GOT3 (cell line): ENCODE results near the gene CFAP157.

Experiments used
- DNase-seq: peaks from one replicate; lab custom pipeline; 2025; ENCODE audit warnings: mixed read lengths; lab: John Stamatoyannopoulos, UW

Gene CFAP157

GRCh38 chr9:127715470-127716337 lies 8.9 kb downstream of the CFAP157 start, which contains the start of the genes PTRH1 and TTC16:
PTRH1 (minus strand) TSS chr9:127715663; CDS start chr9:127715639, 24 bp downstream.
TTC16 (plus strand) TSS chr9:127716079; CDS start chr9:127716146, 67 bp downstream.
- peak; percentile 65 for DNase-seq

- no peak for DNase-seq
These were observed 9.6 kb downstream of the CFAP157 start for GRCh38 chr9:127716412-127716811.

DNA sequence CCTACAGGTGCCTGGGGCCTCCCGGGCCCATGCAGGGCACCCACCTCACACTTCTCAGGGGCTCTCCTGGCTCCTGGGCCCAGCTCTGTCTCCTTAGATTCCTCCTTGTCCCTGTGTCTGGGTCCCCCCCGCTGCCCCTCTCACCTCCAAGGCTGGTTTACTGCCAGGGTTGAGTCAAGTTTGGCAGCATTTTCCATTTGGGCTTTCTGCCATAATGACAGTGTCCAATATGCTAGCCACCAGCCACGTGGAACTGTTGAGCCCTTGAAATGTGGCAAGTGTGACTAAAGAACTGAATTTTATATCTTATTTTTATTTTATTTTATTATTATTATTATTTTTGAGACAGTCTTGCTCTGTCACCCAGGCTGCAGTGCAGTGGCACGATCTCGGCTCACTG lies 11.0 kb downstream of the CFAP157 start:
- no peak for DNase-seq

GRCh38 chr9:127720031-127720864 lies 13.5 kb downstream of the CFAP157 start:
- DNase-seq, result no peak

DNA sequence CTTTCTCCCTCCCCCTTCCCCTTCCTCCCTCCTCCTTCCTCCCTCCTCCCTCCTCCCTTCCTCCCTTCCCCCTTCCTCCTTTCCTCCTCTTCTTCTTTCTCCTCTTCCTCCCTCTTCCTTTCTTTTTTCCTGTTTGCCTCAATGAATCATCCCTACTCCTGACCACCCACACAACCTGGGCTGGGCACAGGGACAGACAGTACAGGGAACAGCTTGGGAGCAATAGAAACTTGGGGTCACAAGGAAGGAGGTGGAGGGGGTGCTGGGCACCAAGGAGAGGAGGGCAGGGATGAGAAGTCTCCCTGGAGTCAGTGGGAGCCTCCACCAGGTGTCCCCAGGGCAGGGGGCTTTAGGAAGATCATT lies 14.1 kb downstream of the CFAP157 start:
- no peak for DNase-seq

DNA sequence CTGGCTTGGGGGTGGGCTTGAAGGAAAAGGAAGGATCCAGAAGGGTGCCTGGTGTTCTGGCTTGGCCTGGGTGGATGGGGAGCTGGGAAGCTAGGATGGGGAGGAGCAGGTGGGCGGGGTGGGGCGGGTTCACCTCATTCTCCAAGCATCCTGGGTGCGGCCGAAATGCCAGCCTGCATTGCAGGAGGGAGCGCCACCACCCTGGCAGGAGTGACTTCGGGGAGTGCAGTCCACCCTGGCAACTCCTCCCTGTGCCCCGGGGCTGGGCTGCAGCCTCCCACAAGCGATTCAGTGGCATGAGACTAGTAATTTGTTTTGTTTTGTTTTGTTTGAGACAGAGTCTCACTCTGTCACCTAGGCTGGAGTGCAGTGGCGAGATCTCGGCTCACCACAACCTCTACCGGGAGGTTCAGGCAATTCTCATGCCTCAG lies 14.6 kb downstream of the CFAP157 start:
- no peak for DNase-seq

- DNase-seq, result no peak
These were observed 15.4 kb downstream of the CFAP157 start for GRCh38 chr9:127722055-127722745.

GRCh38 chr9:127723013-127723412 lies 16.2 kb downstream of the CFAP157 start:
- DNase-seq, result no peak

DNA sequence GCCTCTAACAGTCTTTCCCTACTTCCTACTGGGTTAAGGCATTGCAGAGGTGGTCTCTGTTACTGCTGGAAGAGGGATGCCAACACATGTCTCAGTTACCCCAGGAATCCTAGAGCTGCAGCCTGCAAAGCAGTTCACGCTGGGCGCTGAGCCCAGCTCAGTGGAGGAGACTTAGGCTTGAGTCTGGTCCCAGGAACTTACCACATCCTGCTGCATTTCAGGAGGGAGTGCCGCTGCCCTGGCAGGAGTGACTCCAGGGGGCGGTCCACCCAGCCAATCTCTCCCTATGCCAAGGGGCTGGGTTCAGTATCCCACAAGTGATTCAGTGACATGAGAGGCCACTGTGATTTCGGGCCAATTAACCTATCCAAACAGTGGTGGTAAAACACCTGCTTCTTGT lies 16.7 kb downstream of the CFAP157 start:
- no peak for DNase-seq

DNA sequence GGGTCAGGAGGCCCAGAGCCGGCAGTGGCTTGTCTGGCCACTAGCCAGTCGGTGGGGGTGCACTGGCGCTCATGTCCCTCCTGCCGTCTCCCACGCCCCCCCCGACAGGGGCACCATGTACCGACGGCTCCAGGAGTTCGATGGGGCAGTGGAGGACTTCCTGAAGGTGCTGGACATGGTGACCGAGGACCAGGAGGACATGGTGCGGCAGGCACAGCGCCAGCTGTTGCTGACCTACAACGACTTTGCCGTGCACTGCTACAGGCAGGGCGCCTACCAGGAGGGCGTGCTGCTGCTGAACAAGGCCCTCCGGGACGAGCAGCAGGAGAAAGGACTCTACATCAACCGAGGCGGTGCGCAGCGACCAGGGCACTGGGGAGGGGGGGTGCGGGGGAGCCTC lies 17.2 kb downstream of the CFAP157 start:
- DNase-seq, result no peak

- no peak for DNase-seq
These were observed 20.1 kb downstream of the CFAP157 start for GRCh38 chr9:127726871-127727270.

GRCh38 chr9:127728808-127729207 lies 22.0 kb downstream of the CFAP157 start:
- DNase-seq, result no peak

- DNase-seq, result no peak
These were observed 22.9 kb downstream of the CFAP157 start for GRCh38 chr9:127729522-127730256.

GRCh38 chr9:127730262-127730661 lies 23.5 kb downstream of the CFAP157 start:
- DNase-seq, result no peak

GRCh38 chr9:127730799-127731410 lies 24.1 kb downstream of the CFAP157 start:
- DNase-seq, result no peak

GRCh38 chr9:127731938-127732337 lies 25.1 kb downstream of the CFAP157 start:
- no peak for DNase-seq

DNA sequence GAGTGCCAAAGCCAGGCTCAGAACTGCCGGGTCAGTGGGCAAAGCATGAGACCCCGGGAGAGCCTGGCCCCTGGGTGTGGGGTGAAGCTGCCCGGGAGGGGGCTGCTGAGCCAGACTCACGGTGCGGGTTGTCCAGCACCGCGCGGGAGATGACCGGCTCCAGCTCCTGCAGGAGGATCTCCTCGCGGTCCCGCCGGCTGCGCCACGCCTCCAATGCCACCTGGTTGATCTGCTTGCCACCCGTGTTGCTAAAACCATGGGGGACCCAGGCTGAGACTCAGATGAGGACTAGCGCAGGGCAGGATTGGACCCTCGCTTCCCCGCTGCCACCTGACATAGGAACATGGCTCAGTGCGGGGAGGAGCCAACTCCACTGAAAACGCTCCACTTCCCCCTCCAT lies 25.7 kb downstream of the CFAP157 start:
- no peak for DNase-seq

- DNase-seq, result no peak
These were observed 26.8 kb downstream of the CFAP157 start for GRCh38 chr9:127733614-127734013.

GRCh38 chr9:127734247-127734746 lies 27.5 kb downstream of the CFAP157 start:
- no peak for DNase-seq

- DNase-seq, result peak; percentile 76
These were observed 28.1 kb downstream of the CFAP157 start, which contains the start of gene TOR2A for GRCh38 chr9:127734747-127735529. TOR2A (minus strand) TSS chr9:127735294; CDS start chr9:127735270, 24 bp downstream.
